KMS-11 (cell line): ENCODE data around the gene SPTY2D1.

ENCODE experiments used
- H2AFZ ChIP-seq: fragments of 200-600 bp; sonication (generic); 2 replicates; pipeline ENCODE4 v1.6.1; 2016; ENCODE audit warnings: antibody characterized with exemption, mixed run types, low read depth
- H3K27ac ChIP-seq: fragments of 200-600 bp; sonication (generic); 2 replicates; pipeline ENCODE4 v1.6.1; 2016; ENCODE audit warnings: mild to moderate bottlenecking, mixed run types
- H3K27me3 ChIP-seq: fragments of 200-600 bp; sonication (generic); 2 replicates; pipeline ENCODE4 v1.6.1; 2017; ENCODE audit warnings: mild to moderate bottlenecking, low read depth, mixed run types, moderate library complexity; ENCODE audit not compliant: insufficient read depth
- H3K36me3 ChIP-seq: fragments of 200-600 bp; sonication (generic); 2 replicates; pipeline ENCODE4 v1.6.1; 2017; ENCODE audit warnings: mild to moderate bottlenecking, mixed run types; ENCODE audit not compliant: insufficient read depth
- H3K4me1 ChIP-seq: fragments of 200-600 bp; sonication (generic); 2 replicates; pipeline ENCODE4 v1.6.1; 2016; ENCODE audit warnings: mild to moderate bottlenecking, low read depth, mixed run types; ENCODE audit not compliant: poor library complexity, severe bottlenecking
- H3K4me2 ChIP-seq: fragments of 200-600 bp; sonication (generic); 2 replicates; pipeline ENCODE4 v1.7.0; 2016; ENCODE audit warnings: mild to moderate bottlenecking, mixed run types
- H3K4me3 ChIP-seq: fragments of 200-600 bp; sonication (generic); IDR thresholded peaks from 2 replicates; pipeline ENCODE4 v1.6.1; 2017; ENCODE audit warnings: low read depth, low read length, mixed read lengths; ENCODE audit not compliant: insufficient read depth
- H3K79me2 ChIP-seq: fragments of 200-600 bp; sonication (generic); 2 replicates; pipeline ENCODE4 v1.6.1; 2016; ENCODE audit warnings: low read depth, mixed run types; ENCODE audit not compliant: insufficient read depth
- H3K9ac ChIP-seq: fragments of 200-600 bp; sonication (generic); 2 replicates; pipeline ENCODE4 v1.6.1; 2016; ENCODE audit warnings: mild to moderate bottlenecking, mixed run types
- H4K20me1 ChIP-seq: fragments of 200-600 bp; sonication (generic); 2 replicates; pipeline ENCODE4 v1.6.1; 2016; ENCODE audit warnings: mild to moderate bottlenecking, mixed run types; ENCODE audit not compliant: insufficient read depth
- CTCF ChIP-seq: fragments of 200-600 bp; sonication (generic); conservative IDR thresholded peaks from 2 replicates; pipeline ENCODE4 v1.6.1; 2017; ENCODE audit warnings: low read depth, mild to moderate bottlenecking, antibody characterized with exemption, low read length, moderate library complexity, mixed read lengths

SPTY2D1 gene

GRCh38 chr11:18563090-18563730 is 70.9 kb downstream of the SPTY2D1 start:
- Histone ChIP-seq H3K36me3 (no peaks in the 10 kb centered on the region), H2AFZ (no peak overlapping the region)

More at GRCh38 chr11:18563090-18563730, 70.9 kb downstream of the SPTY2D1 start:
- no peaks in the 10 kb centered on the region for H4K20me1 ChIP-seq
- H3K4me2 ChIP-seq = no peak overlapping the region
- no peaks in the 10 kb centered on the region for H3K79me2 ChIP-seq
- no peak overlapping the region for H3K4me3 ChIP-seq
- no peak overlapping the region for H3K9ac ChIP-seq
- H3K27ac ChIP-seq = no peak overlapping the region
- H3K4me1 ChIP-seq = no peaks in the 10 kb centered on the region
- no peaks in the 10 kb centered on the region for H3K27me3 ChIP-seq
- no peak for TF ChIP-seq CTCF
